Body of pancreas (tissue), 4 donors: Measurements from ENCODE around the gene KRT76.

Experiments
- POLR2A ChIP-seq, 3 donors: fragments of 450-650 bp; IDR thresholded peaks; one replicate each; pipeline ENCODE4 v1.6.1; 2016; ENCODE audit warnings: antibody characterized with exemption in 3 of 3, mild to moderate bottlenecking in 2 of 3
- TF ChIP-seq, protein P1 (sequence below), 7 experiments: fragments of 450-650 bp in 4 of 7; fragments of 200-600 bp in 3 of 7; sonication (generic) in 3 of 7; IDR thresholded peaks; one replicate each; pipeline ENCODE4 v1.5.1; 2016 to 2019; ENCODE audit warnings: antibody characterized with exemption in 7 of 7

DNA sequence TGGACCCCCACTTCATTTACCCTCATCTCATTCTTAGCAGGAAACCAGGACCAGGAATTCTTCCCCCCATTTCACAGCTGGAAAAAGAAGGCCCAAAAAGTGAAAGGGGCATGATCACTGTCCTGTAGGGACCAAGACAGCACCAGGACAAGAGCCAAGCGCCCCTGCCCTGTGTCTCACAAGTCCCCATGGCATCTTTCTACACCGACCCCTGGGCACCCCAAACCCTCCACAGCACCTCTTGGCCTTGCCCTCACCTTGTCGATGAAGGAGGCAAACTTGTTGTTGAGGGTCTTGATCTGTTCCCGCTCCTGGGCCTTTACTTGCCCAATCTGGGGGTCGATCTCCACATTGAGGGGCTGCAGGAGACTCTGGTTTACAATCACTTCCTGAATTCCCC, 710 bp downstream of the KRT76 start:
- TF ChIP-seq, protein P1, sequence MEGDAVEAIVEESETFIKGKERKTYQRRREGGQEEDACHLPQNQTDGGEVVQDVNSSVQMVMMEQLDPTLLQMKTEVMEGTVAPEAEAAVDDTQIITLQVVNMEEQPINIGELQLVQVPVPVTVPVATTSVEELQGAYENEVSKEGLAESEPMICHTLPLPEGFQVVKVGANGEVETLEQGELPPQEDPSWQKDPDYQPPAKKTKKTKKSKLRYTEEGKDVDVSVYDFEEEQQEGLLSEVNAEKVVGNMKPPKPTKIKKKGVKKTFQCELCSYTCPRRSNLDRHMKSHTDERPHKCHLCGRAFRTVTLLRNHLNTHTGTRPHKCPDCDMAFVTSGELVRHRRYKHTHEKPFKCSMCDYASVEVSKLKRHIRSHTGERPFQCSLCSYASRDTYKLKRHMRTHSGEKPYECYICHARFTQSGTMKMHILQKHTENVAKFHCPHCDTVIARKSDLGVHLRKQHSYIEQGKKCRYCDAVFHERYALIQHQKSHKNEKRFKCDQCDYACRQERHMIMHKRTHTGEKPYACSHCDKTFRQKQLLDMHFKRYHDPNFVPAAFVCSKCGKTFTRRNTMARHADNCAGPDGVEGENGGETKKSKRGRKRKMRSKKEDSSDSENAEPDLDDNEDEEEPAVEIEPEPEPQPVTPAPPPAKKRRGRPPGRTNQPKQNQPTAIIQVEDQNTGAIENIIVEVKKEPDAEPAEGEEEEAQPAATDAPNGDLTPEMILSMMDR (IDR thresholded peaks at IDR 0.05) = no peak
- TF ChIP-seq POLR2A (IDR thresholded peaks at IDR 0.05) = no peak
